Tibial nerve (tissue), 4 donors: Measurements from ENCODE around the gene LRRC4B.

Experiments used
- CTCF ChIP-seq, 5 experiments: fragments of 200-600 bp in 3 of 5; fragments of 450-650 bp in 2 of 5; sonication (generic) in 3 of 5; IDR thresholded peaks; one replicate each; pipeline ENCODE4 v1.5.1; 2016 to 2019; ENCODE audit warnings: antibody characterized with exemption in 5 of 5, mild to moderate bottlenecking in 3 of 5, moderate library complexity in 2 of 5
- EP300 ChIP-seq, 2 donors: sonication (generic); formaldehyde crosslinking; IDR thresholded peaks; one replicate each; pipeline ENCODE4 v1.6.1; 2017; ENCODE audit warnings: antibody characterized with exemption in 2 of 2, mild to moderate bottlenecking in 1 of 2
- POLR2A ChIP-seq, 2 donors: fragments of 450-650 bp; IDR thresholded peaks; one replicate each; pipeline ENCODE4 v1.6.1; 2017; ENCODE audit warnings: antibody characterized with exemption in 2 of 2, mild to moderate bottlenecking in 2 of 2, moderate library complexity in 2 of 2

- TF ChIP-seq CTCF (IDR thresholded peaks at IDR 0.05): no peak
- no peak for TF ChIP-seq POLR2A (IDR thresholded peaks at IDR 0.05)
- no peak for TF ChIP-seq EP300 (IDR thresholded peaks at IDR 0.05)
These were observed 86.7 kb downstream of the LRRC4B start for GRCh38 chr19:50481351-50482149.
